GM12878 (cell line): ENCODE data around the gene OTUD4. TPM values are rescaled to one million over a fixed set of nuclear protein-coding genes. Genes with fewer than 3 reads are reported as not detected.

Experiments used
- CBX3 ChIP-seq: fragments of 200-600 bp; sonication (generic); IDR thresholded peaks from 2 replicates; pipeline ENCODE4 v1.6.1; 2016; ENCODE audit warnings: low read depth, borderline replicate concordance
- GABPA ChIP-seq: IDR thresholded peaks from 2 replicates; pipeline ENCODE4 v1.6.1; 2014; ENCODE audit warnings: antibody characterized with exemption, low read depth, mild to moderate bottlenecking, inconsistent platforms
- GATAD2B ChIP-seq: fragments of 450-650 bp; conservative IDR thresholded peaks from 2 replicates; pipeline ENCODE4 v1.6.1; 2017; ENCODE audit warnings: low read depth, mild to moderate bottlenecking, moderate library complexity
- HDGF ChIP-seq: fragments of 450-650 bp; IDR thresholded peaks from 2 replicates; pipeline ENCODE4 v1.6.1; 2016; ENCODE audit warnings: antibody characterized with exemption
- IRF4 ChIP-seq: IDR thresholded peaks from 2 replicates; pipeline ENCODE4 v1.6.1; 2011; ENCODE audit warnings: low read depth, low read length
- NFXL1 ChIP-seq: fragments of 450-650 bp; IDR thresholded peaks from 2 replicates; pipeline ENCODE4 v1.6.1; 2017; ENCODE audit warnings: antibody characterized with exemption, mild to moderate bottlenecking, borderline replicate concordance
- POLR2A ChIP-seq: IDR thresholded peaks from 2 replicates; pipeline ENCODE4 v1.6.1; 2011; ENCODE audit warnings: low read depth, mild to moderate bottlenecking, low read length
- SMC3 ChIP-seq: IDR thresholded peaks from 2 replicates; pipeline ENCODE4 v1.6.1; 2011; ENCODE audit warnings: low read length, improper control_type of control experiment, borderline replicate concordance
- SP1 ChIP-seq: IDR thresholded peaks from one replicate; pipeline ENCODE4 v1.6.1; 2011; ENCODE audit warnings: low read depth, low read length
- polyA plus RNA-seq, 11 experiments: library from polyadenylated mRNA; depleted of rRNA in 4 of 11; unstranded in 6 of 11; stranded (reverse) in 5 of 11; fragments of >200 nt; fragmentation: Nextera tagmentation in 4 of 11; fragmentation: Illumina TruSeq in 1 of 11; extraction: Ambion mirVana in 4 of 11; extraction: Trizol in 1 of 11; gene quantifications; 1 replicate in 1 of 11; 2 replicates in 10 of 11; pipeline versions ENCODE4 v1.2.1 to v1.2.3, GENCODE V29; 2011 to 2016; ENCODE audit warnings: inconsistent platforms in 2 of 11, missing spikeins in 2 of 11, low read depth in 1 of 11
- total RNA-seq, 4 experiments: library from RNA; depleted of rRNA in 3 of 4; stranded (reverse); fragments of >200 nt in 3 of 4; fragmentation: Illumina TruSeq in 1 of 4; extraction: Trizol in 1 of 4; gene quantifications; 2 replicates each; pipeline versions ENCODE4 v1.2.1 to v1.2.3, GENCODE V29; 2013 to 2021
- TF ChIP-seq, protein P1 (sequence below): fragments of 450-650 bp; formaldehyde crosslinking; IDR thresholded peaks from 2 replicates; pipeline ENCODE4 v1.5.0; 2022; ENCODE audit warnings: mild to moderate bottlenecking, missing genetic modification characterization
- TF ChIP-seq, protein P2 (sequence below): fragments of 450-650 bp; IDR thresholded peaks from 2 replicates; pipeline ENCODE4 v1.6.1; 2016; ENCODE audit warnings: mild to moderate bottlenecking
- TF ChIP-seq, protein P3 (sequence below): IDR thresholded peaks from 2 replicates; pipeline ENCODE4 v1.6.1; 2012; ENCODE audit warnings: low read depth, low read length, improper control_type of control experiment
- TF ChIP-seq, protein P4 (sequence below): fragments of 450-650 bp; IDR thresholded peaks from 2 replicates; pipeline ENCODE4 v1.6.1; 2018; ENCODE audit warnings: borderline replicate concordance, mild to moderate bottlenecking; ENCODE audit not compliant: partially characterized antibody

OTUD4 gene
- total and polyA plus RNA-seq, 10 of the 15 experiments (the other 5 are each of a cell fraction or from before 2014, with no cell fraction given): 2.2 to 26.3 (median 14.2) TPM

DNA sequence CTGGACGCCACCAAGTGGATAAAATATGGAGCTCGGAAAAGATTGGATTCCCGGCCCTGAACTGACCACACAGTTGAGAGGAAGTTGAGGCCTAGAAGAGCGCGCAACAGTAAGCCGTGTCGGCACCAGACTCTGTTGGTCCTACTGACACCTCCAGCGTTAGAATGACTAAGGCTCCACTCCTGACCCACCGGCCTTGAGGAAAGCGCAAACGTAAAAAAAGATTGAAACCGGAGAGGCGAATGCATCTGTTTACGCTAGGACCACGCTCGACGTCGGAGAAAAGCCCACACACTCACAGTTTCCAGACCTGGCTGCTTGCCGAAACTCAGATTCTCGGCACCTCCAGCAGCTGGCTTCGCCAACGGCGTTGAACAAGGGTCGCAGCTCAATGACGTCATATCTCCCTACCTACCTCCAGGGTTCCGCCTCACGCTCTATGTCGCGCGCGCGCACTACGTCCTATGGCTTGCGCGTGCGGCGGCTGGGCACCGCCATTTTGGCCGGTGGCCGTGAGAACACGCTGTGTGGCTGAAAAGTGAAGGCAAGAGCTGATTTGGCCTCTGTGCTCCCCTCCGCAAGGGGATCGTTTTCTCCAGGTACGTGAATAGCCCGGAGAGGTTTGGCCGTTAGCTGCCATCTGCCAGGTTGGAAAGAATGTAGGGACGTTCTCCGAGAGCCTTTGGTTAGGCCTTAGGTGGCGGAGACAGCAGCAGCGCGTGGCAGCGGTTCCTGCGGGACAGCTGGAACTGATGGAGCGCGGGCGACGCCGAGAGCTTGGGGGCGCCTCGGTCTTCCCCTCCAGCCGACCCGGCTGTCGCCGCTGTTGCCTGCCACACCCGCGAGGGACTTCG, 82.3 kb downstream of the OTUD4 start, which contains the start of the genes ABCE1 and ANAPC10 (continued):
- TF ChIP-seq, protein P1, sequence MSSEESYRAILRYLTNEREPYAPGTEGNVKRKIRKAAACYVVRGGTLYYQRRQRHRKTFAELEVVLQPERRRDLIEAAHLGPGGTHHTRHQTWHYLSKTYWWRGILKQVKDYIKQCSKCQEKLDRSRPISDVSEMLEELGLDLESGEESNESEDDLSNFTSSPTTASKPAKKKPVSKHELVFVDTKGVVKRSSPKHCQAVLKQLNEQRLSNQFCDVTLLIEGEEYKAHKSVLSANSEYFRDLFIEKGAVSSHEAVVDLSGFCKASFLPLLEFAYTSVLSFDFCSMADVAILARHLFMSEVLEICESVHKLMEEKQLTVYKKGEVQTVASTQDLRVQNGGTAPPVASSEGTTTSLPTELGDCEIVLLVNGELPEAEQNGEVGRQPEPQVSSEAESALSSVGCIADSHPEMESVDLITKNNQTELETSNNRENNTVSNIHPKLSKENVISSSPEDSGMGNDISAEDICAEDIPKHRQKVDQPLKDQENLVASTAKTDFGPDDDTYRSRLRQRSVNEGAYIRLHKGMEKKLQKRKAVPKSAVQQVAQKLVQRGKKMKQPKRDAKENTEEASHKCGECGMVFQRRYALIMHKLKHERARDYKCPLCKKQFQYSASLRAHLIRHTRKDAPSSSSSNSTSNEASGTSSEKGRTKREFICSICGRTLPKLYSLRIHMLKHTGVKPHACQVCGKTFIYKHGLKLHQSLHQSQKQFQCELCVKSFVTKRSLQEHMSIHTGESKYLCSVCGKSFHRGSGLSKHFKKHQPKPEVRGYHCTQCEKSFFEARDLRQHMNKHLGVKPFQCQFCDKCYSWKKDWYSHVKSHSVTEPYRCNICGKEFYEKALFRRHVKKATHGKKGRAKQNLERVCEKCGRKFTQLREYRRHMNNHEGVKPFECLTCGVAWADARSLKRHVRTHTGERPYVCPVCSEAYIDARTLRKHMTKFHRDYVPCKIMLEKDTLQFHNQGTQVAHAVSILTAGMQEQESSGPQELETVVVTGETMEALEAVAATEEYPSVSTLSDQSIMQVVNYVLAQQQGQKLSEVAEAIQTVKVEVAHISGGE (CRISPR knock-in tag): peak; percentile 66
- TF ChIP-seq SMC3 (no peak), GATAD2B (no peak; the same call in 1 of the 2 replicates), POLR2A (peak; percentile 95), IRF4 (0 out of 2 replicates have a peak, but pooled peaks have one; percentile 18), SP1 (no peak), CBX3 (no peak), GABPA (peak; percentile 18; the same call in 1 of the 2 replicates), HDGF (no peak), NFXL1 (no peak)
- TF ChIP-seq, protein P2, sequence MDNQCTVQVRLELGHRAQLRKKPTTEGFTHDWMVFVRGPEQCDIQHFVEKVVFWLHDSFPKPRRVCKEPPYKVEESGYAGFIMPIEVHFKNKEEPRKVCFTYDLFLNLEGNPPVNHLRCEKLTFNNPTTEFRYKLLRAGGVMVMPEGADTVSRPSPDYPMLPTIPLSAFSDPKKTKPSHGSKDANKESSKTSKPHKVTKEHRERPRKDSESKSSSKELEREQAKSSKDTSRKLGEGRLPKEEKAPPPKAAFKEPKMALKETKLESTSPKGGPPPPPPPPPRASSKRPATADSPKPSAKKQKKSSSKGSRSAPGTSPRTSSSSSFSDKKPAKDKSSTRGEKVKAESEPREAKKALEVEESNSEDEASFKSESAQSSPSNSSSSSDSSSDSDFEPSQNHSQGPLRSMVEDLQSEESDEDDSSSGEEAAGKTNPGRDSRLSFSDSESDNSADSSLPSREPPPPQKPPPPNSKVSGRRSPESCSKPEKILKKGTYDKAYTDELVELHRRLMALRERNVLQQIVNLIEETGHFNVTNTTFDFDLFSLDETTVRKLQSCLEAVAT: peak; percentile 97
- TF ChIP-seq, protein P3, sequence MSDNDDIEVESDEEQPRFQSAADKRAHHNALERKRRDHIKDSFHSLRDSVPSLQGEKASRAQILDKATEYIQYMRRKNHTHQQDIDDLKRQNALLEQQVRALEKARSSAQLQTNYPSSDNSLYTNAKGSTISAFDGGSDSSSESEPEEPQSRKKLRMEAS: peak; percentile 98
- TF ChIP-seq, protein P4, sequence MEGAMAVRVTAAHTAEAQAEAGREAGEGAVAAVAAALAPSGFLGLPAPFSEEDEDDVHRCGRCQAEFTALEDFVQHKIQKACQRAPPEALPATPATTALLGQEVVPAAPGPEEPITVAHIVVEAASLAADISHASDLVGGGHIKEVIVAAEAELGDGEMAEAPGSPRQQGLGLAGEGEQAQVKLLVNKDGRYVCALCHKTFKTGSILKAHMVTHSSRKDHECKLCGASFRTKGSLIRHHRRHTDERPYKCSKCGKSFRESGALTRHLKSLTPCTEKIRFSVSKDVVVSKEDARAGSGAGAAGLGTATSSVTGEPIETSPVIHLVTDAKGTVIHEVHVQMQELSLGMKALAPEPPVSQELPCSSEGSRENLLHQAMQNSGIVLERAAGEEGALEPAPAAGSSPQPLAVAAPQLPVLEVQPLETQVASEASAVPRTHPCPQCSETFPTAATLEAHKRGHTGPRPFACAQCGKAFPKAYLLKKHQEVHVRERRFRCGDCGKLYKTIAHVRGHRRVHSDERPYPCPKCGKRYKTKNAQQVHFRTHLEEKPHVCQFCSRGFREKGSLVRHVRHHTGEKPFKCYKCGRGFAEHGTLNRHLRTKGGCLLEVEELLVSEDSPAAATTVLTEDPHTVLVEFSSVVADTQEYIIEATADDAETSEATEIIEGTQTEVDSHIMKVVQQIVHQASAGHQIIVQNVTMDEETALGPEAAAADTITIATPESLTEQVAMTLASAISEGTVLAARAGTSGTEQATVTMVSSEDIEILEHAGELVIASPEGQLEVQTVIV: no peak
